HUES48 (cell line): ENCODE results near the gene COG5.
"Not testable (repeated sequence)": the region's sequence is repeated elsewhere in the genome, so short reads cannot be mapped to it uniquely, and the experiment has no call there.

ENCODE experiments used
- H3K27ac ChIP-seq: one replicate; pipeline ENCODE4 v1.7.0; 2013; ENCODE audit warnings: low read depth, low read length, inconsistent platforms
- H3K27me3 ChIP-seq: 2 replicates; pipeline ENCODE4 v1.6.1; 2013; ENCODE audit warnings: mild to moderate bottlenecking, low read length; ENCODE audit not compliant: control insufficient read depth, insufficient read depth
- H3K36me3 ChIP-seq: 2 replicates; pipeline ENCODE4 v1.6.1; 2013; ENCODE audit warnings: low read length; ENCODE audit not compliant: control insufficient read depth, insufficient read depth
- H3K4me1 ChIP-seq: 2 replicates; pipeline ENCODE4 v1.6.1; 2013; ENCODE audit warnings: mild to moderate bottlenecking, low read length; ENCODE audit not compliant: control insufficient read depth, insufficient read depth
- H3K4me3 ChIP-seq: 2 replicates; pipeline ENCODE4 v1.5.1; 2013; ENCODE audit warnings: mild to moderate bottlenecking, low read depth, low read length
- H3K9ac ChIP-seq: 2 replicates; pipeline ENCODE4 v1.6.1; 2013; ENCODE audit warnings: mild to moderate bottlenecking, low read depth, low read length, moderate library complexity
- H3K9me3 ChIP-seq: 2 replicates; pipeline ENCODE4 v1.6.1; 2013; ENCODE audit warnings: low read length; ENCODE audit not compliant: control insufficient read depth, insufficient read depth

Gene COG5

DNA sequence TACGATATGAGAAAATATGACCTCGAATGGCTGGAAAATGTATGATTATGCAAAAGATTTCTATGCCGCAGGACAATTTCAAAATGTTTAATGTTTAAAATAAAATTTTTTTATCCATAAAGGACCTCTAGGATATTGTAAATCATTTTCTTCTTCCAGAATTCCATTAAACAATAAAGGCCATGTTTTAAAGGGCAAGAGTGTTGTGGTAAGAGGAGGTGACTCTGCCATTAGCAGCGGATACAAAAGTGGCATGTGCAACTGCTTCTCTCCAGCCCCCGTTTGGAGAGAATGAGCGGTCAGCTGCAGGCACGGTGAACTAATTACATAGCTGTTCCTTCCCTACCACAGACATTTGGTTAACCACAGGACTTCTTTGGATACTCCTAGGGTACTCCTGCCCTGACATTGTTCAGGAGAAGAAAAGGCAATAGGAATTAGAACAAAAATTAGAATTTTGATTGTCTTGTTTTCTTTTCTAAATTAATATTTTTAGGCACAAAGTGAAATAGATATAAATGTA lies 331.1 kb downstream of the COG5 start:
- Histone ChIP-seq H3K27ac (peak overlapping the region; percentile 2), H3K4me3 (no peak overlapping the region), H3K4me1 (peaks cover 26% of the 10 kb centered on the region), H3K9ac (no peak overlapping the region), H3K36me3 (no peaks in the 10 kb centered on the region), H3K27me3 (no peaks in the 10 kb centered on the region), H3K9me3 (no peaks in the 10 kb centered on the region)

DNA sequence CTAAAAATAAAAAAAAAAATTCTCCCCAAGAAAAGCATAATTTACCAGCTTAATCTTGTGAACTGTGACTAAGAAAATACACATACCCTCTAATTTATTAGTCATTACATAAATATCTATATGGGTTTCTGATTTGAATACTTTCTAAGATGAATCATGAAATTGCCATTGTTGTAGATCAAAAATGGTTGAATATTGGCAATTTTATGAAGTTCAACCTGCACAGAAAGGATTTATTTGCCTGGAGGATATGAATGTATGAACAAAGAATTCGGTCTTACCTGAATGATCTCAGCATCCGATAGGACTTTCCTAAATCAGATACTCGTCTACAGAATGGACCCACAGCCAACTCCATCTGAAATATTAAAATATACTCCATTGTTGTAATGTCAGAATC lies 333.4 kb downstream of the COG5 start:
- Histone ChIP-seq H3K9me3 (no peaks in the 10 kb centered on the region), H3K36me3 (no peaks in the 10 kb centered on the region), H3K27me3 (no peaks in the 10 kb centered on the region), H3K27ac (no peak overlapping the region), H3K4me3 (no peak overlapping the region), H3K9ac (no peak overlapping the region), H3K4me1 (peaks cover 26% of the 10 kb centered on the region)

DNA sequence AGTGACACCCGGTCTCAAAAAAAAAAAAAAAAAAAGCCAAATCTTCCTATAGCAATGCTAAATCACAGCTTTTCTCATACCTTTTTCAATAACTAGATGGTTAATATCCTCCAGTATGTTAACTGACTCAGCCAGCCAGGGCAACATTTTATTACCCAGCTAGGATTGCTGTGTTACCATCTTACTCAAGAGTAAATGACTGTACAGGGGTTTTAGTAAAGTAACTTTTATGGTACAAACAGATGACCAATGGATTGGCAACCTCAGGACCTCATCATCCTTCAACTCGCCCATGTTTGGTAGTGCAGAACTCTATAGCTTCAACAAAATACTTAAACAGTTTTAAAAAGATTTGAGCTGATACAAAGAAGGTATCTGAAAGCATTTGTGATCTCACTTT lies 335.4 kb downstream of the COG5 start:
- H3K36me3 ChIP-seq = no peaks in the 10 kb centered on the region
- peaks cover 9% of the 10 kb centered on the region for H3K4me1 ChIP-seq
- H3K4me3 ChIP-seq = no peak overlapping the region
- H3K27ac ChIP-seq = no peak overlapping the region
- H3K9me3 ChIP-seq = no peaks in the 10 kb centered on the region
- H3K9ac ChIP-seq = no peak overlapping the region
- H3K27me3 ChIP-seq = no peaks in the 10 kb centered on the region

DNA sequence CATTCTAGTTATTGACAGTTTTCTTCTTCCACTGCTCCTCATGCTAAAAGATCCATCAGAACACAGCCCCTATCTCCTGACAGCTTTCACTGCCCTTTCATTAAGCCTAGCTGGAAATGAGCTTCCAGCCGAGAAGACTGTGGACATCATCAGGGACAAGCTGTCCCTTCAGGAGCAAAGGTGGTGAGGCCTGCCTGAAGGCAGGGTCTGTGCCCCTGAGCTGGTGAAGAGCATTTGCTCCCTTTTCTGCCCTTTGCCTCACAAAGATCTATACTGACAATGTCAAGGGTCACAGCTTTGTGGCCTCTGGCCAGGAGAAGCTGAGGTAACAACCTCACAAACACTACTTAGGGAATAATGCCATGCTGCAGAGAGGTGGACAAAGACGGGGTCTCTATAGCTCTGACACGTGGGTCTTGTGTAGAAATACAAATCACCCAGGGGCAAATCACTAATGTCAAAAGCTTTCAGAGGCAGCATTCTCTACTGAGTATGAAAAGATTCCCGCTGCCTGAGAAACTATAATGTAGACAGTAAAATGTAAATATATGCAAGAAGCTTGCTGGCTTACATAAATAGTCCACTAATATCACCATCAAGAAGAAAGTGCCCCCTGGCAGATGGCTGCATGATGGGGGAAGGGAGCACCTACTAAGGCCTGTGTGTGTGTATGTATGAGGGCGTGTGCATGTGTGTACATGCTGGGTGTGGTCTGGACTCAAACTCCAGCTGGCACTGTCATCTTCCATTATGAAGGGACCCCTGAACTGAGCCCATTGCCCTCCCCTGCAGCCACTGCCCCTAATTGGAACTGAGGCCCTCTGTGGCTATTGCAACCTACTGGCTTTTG lies 339.1 kb downstream of the COG5 start:
- Histone ChIP-seq H3K36me3 (no peaks in the 10 kb centered on the region), H3K4me3 (no peak overlapping the region), H3K27me3 (no peaks in the 10 kb centered on the region), H3K9ac (no peak overlapping the region), H3K9me3 (no peaks in the 10 kb centered on the region), H3K4me1 (no peaks in the 10 kb centered on the region), H3K27ac (no peak overlapping the region)

DNA sequence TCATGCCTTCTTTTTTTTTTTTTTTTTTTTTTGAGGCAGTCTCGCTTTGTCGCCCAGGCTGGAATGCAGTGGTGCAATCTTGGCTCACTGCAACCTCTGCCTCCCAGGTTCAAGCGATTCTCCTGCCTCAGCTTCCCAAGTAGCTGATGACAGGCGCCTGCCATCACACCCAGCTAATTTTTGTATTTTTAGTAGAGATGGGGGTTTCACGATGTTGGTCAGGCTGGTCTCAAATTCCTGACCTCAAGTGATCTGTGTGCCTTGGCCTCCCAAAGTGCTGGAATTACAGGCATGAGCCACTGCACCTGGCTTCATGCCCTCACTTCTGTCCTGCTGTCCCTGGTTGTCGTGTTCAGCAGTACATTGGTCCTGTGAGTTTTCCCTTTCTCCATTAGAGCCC lies 342.9 kb downstream of the COG5 start:
- not testable (repeated sequence) for H3K4me1 ChIP-seq, H3K27ac ChIP-seq

DNA sequence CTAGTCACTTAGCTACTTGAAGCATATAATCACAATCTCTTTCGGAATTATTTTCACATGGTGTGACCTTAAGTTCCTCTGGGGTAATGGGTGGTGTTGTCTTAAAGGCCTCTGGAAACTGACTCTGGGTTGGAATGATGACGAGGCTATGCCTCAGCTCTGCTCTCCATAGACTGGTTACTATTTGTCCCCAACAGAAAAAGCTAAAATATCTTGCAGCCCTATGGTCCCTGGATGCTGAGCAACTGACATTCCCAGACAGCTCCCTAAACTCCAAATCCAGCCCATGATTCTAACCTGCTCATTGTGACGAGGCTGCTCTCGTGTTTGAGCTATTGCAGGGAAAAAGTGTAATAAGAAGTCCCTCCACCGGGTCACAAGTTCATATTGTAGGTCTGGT lies 343.4 kb downstream of the COG5 start:
- no peak overlapping the region for H3K27ac ChIP-seq
- H3K4me1 ChIP-seq = no peaks in the 10 kb centered on the region
- H3K27me3 ChIP-seq = no peaks in the 10 kb centered on the region
- no peaks in the 10 kb centered on the region for H3K36me3 ChIP-seq
- no peaks in the 10 kb centered on the region for H3K9me3 ChIP-seq
- no peak overlapping the region for H3K4me3 ChIP-seq
- H3K9ac ChIP-seq = no peak overlapping the region

More for the DNA sequence above, 342.9 kb downstream of the COG5 start:
- H3K4me3 ChIP-seq, H3K36me3 ChIP-seq, H3K9ac ChIP-seq, H3K27me3 ChIP-seq, H3K9me3 ChIP-seq: not testable (repeated sequence)

DNA sequence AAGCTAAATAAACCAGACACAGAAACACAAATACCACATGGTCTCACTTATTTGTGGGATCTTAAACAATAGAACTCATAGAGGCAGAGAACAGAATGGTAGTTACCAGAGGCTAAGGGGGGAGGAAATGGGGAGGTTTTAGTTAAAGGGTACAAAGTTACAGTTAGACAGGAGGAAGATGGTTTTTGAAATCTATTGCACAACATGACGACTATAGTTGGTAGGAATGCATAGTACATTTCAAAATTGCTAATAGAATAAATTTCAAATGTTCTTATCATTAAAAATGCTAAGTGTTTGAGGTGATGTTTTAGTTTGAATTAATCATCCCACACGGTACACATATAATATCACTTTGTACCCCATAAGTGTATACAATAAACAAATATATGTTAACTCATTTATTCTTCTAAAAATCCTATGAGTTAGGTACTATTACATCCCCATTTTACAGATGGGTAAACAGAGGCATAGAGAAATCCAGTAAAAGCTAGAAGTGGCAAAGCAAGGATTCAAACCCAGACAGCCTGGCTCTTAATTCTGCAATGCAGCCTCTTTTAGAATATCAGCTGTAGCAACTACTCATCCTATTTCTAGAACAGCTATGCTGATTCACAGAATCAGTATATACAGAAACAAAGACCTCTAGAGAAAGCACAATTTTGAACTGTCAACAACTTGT lies 344.0 kb downstream of the COG5 start:
- H3K9ac ChIP-seq = no peak overlapping the region
- no peaks in the 10 kb centered on the region for H3K27me3 ChIP-seq

DNA sequence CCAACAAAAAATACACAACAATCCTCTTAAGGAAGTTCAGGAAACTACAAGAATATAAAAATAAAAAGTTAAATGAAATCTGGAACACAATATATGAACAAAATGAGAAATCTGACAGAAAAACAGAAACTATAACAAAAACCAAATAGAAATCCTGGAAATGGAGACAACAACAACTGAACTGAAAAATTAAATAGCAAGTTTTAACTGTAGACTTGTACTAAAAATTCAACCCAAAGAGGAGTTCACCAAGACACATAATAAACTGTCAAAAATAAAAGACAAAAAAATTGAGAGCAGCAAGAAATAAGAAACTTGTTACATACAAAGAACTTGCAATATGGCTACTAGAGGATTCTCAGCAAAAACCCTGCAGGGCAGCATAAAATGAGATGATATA lies 349.8 kb downstream of the COG5 start:
- H3K9ac ChIP-seq = no peak overlapping the region
- no peaks in the 10 kb centered on the region for H3K27me3 ChIP-seq
- peaks cover 7% of the 10 kb centered on the region for H3K36me3 ChIP-seq
- no peaks in the 10 kb centered on the region for H3K9me3 ChIP-seq
- no peak overlapping the region for H3K27ac ChIP-seq
- H3K4me3 ChIP-seq = no peak overlapping the region
- H3K4me1 ChIP-seq = no peaks in the 10 kb centered on the region

More for the DNA sequence above, 344.0 kb downstream of the COG5 start:
- H3K9me3 ChIP-seq = no peaks in the 10 kb centered on the region
- no peak overlapping the region for H3K27ac ChIP-seq
- no peak overlapping the region for H3K4me3 ChIP-seq
- no peaks in the 10 kb centered on the region for H3K36me3 ChIP-seq
- no peaks in the 10 kb centered on the region for H3K4me1 ChIP-seq

DNA sequence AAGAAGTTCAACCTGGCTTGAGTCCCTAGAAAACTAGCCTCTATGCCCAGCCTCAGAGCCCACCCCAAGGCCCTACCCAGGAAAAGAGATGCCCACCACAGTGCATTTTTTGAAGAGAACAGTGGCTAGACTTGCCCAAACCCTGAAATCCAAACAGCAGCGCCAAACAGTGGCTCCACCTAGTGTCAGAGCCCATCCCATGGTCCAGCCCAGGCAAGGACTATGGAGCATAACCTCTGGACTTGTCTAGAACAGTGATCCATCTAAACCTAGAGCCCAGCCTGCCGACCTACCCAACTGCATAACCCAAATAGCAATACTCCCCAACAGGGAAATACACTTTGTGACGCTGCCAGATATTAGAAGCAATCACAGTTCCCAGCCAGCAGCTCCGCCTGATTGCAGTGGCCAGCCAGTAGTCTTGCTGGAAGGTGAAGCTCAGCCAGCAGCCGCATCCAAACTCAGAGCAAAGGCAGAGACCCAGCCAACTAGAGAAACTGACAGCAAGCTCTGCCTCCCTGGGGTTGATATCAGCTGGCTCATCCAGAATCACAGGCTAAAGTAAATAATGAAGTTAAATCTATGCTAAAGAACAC lies 350.4 kb downstream of the COG5 start:
- Histone ChIP-seq H3K4me3 (no peak overlapping the region), H3K36me3 (peaks cover 7% of the 10 kb centered on the region), H3K9ac (no peak overlapping the region), H3K27ac (no peak overlapping the region), H3K9me3 (no peaks in the 10 kb centered on the region), H3K27me3 (no peaks in the 10 kb centered on the region), H3K4me1 (no peaks in the 10 kb centered on the region)

DNA sequence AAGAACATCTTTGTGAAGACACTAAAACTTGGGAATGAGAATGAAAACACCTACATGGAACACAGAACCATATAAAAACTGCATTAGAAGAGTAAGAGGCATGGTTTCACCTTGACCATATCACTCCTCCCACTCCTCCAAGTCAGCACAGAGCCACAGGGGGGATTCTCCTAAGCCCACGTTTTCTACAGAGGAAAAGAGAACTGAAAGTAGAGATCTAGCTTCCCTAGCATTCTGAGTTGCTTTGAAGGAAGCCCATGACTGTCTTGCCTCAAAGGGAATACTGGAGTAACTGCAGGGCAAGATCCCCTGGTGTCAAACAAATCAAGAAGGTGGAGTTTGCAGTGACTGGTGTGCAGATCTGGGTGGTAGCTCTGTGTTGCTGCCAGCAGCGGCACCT lies 351.0 kb downstream of the COG5 start:
- peaks cover 7% of the 10 kb centered on the region for H3K36me3 ChIP-seq
- H3K4me1 ChIP-seq = no peaks in the 10 kb centered on the region
- H3K9ac ChIP-seq = no peak overlapping the region
- H3K9me3 ChIP-seq = no peaks in the 10 kb centered on the region
- H3K4me3 ChIP-seq = no peak overlapping the region
- no peaks in the 10 kb centered on the region for H3K27me3 ChIP-seq
- H3K27ac ChIP-seq = no peak overlapping the region

DNA sequence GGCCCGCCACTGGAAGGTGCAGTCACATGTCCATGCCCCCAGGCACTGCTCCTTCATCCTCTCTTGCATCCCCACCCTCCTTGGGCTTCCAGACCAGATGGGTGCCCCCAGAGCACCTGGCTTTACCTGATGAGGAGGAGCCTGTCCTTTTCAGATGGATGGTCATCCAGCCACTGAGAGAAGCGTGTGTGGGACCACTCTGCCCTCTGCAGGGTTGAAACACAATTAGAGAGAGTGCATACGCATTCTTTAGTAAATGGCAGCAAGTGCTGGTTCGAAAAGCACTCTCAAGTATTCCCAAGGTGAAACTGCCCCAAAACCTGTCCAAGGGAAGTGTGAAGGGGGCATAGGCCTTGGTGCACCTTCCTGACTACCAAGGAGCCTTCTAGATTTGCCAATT lies 353.3 kb downstream of the COG5 start:
- Histone ChIP-seq H3K4me3 (no peak overlapping the region), H3K4me1 (no peaks in the 10 kb centered on the region), H3K27me3 (no peaks in the 10 kb centered on the region), H3K9ac (no peak overlapping the region), H3K36me3 (peaks cover 20% of the 10 kb centered on the region), H3K9me3 (no peaks in the 10 kb centered on the region), H3K27ac (no peak overlapping the region)
